HG03066 (cell line): ENCODE data around the gene TPD52L2.
"Not testable (repeated sequence)": the region's sequence is repeated elsewhere in the genome, so short reads cannot be mapped to it uniquely, and the experiment has no call there.

Experiments used
- ATAC-seq: cut with Tn5 transposase; IDR thresholded peaks from one replicate; pipeline ENCODE4 v1.9.1; 2021; ENCODE audit warnings: low read depth; ENCODE audit not compliant: unreplicated experiment

TPD52L2 gene

DNA sequence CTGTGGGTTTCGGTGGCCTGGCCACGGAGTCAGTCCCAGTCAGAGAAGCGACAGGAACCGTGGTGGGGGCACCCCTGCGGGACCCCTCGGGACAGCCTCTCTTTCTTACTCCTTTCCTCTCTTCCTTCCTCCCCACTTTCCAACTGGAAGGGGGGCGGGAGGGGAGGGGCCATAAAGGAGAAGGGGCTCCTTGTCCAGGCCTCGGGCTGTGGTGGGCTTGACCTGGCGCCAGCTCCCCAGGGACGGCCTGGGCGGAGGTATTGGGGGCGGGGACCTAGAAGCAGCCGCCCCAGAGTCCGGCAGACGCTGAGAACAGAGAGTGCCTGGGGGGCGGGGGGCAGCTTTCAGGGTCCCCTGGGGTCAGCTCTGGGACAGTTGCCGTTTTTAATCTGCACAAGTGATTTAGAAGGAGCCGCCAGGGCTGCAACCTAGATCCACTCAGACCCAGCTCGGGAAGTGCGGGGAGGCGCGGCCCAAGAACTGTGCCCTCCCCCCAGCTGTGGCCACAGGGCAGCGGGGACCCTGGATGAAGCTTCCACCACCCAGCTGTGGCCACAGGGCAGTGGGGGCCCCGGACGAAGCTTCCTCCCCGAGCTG, 10.2 kb upstream of the TPD52L2 start:
- no peak for ATAC-seq

DNA sequence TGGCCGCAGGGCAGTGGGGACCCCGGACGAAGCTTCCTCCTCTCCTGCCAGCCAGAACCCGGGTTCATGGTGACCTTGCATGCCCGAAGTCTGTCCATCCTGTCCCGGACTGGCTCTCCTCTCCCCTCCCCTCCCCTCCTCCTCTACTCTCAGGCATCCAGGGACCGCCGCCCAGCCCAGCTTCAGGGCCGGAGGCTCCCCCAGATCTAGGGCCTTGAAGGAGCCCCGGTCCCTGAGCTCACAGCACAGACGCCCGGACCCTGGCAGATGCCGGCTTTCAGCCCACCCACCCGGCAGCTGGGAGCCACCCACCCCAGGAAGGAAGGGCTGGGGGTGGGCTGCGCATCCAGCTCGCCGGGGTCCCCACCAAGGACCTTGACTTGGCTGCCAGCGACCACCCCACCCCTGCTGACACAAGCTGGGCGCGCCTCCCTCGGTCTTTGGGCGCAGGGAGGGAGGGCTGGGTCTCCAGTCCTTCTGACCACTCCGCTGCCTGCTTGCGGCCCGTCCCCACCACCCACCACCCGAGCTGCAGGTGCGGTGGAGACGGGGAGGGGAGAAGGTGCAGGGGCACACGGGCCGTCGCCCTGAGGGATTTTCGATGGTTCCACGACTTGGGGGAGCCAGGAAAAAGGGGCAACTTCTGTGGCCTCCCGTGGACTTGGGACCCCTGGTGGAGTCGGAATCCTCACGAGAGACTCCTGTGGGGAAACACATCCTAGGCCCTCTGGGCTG, 9.5 kb upstream of the TPD52L2 start:
- no peak for ATAC-seq

DNA sequence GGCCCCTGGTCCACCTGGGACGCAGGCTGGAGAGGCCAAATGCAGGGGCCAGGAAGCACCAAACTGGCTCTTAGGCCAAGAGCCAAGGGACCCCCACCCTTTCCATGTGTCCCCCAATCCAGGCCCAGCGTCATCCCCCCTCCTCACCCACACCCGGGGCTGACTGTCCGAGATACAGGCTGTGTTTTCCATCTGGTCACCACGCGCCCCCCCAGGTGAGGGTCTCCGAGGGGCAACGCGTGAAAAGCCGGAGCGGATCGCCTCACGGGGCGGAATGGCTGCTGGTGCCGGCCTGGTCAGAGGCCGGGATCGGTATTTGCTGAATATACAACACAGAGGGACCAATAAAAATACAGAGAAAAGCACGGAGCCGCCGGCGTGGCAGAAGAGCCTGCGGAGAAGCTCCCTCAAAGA, 9.0 kb upstream of the TPD52L2 start:
- no peak for ATAC-seq

DNA sequence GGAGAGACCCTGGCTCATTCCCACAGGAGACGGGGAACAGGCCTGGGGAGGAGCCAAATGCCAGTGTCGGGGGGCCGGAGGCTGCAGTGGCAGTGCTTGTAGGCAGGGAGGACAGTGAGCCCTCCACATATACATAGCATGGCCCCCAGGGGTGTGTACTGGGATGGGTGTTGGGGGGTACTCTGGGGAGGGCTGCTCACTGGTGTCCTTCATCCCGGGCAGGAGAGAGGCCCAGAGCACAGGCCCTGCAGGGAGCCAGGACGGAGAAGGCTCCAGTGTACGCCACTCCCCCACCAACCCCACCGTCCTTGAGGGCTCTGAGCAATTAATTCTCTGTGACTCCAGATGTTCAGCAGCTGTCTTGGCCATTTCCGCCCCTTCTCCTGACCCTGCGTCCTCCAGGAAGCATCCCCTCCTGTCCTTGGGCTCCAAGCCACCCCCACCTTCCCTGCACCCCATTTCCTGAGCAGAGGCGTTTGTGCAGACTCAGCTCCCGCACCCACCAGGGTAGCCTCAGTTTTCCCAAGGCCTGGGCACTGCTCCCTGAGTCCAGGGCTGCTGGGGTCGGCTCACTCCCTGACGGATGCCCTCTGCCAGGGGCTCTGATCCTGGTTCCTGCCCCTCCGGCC, 7.2 kb upstream of the TPD52L2 start:
- ATAC-seq, result no peak

DNA sequence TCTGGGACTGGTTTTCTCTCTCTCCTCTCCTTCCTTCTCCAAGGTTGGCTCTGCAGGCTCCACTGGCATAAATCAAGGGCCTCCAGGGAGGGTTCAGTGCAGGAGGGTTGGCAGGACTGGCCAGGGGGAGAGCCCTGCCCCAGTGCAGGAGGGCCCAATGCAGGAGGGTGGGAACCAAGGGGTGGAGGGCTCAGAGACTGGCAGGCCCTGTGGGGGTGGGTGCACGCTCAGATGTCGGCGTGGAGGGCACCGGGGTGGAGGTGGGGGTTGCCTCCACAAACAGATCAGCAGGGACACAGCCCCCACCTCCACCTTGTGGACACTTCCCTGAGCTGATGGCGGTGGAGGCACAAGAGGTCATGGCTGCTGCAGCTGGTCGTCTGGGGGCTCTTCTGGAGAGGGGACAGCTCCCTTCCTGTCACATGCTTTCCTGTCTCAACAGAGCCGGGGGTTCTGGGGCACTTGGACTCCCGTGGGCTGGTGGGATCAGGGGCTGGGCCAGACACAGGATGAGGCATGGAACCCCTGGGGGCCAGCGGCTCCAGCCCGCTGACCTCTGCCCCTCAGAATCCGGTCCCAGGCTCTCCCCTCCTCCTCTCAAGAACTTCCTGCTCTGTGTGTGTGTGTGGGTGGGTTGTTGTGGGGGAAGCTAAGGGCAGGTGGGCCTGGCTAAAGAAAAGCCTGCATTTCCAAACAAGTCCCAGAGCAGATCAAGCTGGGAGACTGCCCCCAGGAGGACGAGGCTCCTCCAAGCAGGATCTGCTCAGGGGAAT, 6.5 kb upstream of the TPD52L2 start:
- no peak for ATAC-seq

DNA sequence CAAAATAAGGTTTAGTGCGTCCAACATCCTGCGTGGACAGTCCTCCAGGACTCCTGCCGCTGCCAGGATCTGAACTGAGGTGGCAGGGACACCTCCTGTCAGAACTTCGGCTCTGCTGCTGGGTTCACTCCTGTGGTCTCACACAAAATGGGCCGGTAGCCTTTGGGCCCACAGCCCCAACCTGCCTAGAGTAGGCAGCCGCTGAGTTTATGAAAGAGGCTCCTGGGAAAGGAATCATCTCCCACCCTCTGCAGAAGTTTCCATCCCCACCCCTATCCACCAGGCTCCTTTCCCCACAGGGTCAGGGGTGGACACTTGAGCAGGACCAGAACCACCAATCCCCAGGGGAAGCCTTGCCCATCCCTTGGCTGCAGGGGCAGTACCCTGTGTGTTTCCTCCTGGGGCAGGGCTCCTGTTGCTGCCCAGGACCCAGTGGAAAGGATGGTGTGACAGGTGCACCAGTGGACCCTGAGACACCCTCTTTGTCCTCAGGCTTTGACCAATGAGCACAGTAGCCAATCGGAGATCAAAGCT, 5.8 kb upstream of the TPD52L2 start:
- no peak for ATAC-seq

DNA sequence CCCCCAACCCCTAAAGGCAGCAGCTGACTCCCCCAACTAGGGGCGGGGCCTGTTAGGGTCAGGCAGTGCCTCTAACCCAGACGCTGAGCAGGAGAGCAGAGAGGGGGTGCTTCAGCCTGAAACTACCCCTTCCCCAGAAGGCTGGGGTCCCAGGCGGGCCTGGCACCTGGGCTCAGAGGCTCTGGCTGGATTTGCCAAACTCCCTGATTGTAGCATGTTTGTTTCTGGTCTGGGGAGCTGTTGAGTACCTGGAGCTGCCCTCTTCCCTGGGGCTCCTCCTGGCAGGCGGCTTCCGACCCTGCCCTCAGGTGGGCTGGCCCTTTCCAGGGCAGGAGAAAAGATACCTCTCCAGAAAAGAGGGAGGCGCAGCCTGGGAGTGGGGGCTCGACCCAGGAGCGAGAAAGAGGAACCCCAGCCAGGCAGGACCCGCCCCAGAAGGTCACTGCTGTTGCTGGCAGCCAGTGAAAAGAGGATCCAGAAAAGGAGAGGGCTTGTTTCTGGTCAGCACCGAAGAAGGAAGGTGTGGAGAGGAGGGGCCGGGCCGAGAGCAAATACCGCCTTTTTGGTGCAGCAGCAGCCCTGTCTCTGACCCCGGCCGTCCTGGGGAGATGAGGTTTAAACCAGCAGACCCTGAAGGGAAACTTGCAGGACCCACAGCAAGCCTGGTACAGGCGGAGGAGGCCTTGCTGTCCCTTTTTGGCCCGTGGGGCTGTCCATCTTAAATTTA, 4.6 kb upstream of the TPD52L2 start:
- no peak for ATAC-seq

DNA sequence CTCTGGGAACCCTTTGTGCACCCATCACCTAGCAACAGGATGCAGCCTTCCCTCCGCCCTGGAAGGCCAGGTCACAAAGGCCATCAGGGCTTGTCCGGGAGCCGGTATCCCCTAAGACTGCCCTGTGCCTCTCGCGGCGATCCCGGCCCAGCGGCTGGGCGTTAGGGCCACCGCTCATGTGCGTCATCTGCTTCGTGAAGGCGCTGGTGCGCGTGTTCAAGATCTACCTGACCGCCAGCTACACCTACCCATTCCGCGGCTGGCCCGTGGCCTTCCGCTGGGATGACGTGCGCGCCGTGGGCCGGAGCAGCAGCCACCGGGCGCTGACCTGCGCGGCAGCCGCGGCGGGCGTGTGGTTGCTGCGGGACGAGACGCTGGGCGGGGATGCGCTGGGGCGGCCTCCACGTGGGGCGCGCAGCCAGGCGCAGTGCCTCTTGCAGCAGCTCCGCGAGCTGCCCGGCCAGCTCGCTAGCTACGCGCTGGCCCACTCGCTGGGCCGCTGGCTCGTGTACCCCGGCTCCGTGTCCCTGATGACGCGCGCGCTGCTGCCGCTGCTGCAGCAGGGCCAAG, 3.6 kb upstream of the TPD52L2 start, which contains the start of gene ABHD16B:
TSS of gene ABHD16B (plus strand) at position 134 of the 570 bp plus-strand sequence. CDS start at position 177, 43 bp downstream.
- ATAC-seq, result no peak

DNA sequence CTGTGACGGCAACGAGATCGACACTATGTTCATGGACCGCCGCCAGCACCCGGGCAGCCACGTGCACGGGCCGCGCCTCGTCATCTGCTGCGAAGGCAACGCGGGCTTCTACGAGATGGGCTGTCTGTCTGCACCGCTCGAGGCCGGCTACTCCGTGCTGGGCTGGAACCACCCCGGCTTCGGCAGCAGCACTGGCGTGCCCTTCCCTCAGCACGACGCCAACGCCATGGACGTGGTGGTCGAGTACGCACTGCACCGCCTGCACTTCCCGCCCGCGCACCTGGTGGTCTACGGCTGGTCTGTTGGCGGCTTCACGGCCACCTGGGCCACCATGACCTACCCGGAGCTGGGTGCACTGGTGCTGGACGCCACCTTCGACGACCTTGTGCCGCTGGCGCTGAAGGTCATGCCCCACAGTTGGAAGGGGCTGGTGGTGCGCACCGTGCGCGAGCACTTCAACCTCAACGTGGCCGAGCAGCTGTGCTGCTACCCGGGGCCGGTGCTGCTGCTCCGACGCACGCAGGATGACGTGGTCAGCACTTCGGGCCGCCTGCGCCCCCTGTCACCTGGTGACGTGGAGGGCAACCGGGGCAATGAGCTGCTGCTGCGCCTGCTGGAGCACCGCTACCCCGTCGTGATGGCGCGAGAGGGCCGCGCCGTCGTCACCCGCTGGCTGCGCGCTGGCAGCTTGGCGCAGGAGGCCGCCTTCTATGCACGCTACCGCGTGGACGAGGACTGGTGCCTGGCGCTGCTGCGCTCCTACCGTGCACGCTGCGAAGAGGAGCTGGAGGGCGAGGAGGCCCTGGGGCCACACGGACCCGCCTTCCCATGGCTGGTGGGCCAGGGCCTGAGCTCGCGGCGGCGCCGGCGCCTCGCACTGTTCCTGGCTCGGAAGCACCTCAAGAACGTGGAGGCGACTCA, 2.8 kb upstream of the TPD52L2 start:
- ATAC-seq, result no peak

DNA sequence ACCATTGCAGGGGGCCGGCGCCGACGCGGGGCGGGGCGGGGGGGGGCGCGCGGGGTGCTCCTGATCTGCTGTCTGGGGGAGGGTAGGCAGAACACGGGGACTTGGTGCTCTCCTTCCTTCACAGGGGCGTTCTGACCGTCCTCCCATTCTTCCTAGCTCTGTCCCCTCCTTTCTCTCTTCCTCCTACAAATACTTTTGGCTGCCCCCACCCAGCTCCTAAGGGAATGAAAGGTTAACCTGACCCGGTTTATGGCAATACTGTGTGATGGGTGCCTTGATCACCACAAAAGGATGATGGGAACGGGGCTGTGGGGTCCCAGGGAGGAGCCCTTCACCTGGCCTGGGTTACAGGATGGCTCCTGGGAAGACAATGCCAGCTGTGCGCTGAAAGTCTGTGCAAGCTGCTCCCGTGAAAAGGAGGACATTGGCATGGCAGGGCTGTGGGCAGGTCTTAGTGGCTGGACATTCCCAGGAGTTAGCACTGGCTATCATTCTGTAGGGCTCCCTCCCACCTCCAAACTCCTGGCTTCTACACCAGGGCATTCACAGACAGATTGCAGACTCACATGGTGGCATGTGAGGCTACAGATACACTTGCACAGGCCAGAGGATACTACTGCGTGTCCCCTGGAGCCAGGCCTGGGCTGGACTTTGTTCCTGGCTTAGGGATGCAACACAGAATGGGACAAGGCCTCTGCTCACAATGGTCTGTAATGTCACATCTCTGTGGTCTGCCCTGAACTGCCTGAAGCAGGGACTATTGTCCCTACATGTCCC, 1.9 kb upstream of the TPD52L2 start:
- ATAC-seq, result no peak

DNA sequence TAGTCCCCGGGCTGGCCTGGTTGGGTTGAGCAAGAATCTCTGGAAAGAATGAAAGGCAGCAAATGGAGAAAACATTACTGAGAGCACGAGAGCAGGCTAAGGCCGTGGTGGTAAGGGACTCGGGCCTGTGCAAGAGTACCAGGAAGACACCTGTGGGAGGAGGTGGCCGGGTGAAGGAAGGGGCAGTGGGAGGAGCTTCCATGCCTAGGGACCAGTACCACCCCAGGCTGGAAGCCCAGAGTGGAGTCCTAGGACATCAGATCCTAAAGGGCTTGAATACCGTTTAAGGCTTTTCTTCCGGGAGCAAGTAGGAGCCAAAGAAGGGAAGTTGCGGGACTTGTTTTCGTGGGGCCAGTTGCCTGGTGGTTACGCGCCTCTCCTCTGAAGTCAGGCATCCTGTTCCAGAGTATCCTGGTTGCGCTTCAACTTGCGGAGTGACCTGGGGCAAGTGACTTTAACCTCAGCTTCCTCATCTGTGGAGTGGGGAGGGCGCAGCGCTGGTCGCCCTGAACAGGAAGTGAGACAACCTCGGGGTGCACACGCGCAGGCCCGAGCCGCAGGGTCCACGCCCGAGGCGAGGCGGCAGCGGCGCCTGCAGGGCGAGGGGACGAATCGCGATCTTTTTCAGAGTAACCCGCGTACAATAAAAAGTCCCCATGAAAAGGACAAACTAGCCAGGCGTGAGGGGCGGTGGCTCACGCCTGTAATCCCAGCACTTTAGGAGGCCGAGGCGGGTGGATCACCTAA, 1.1 kb upstream of the TPD52L2 start:
- peak; percentile 56 for ATAC-seq

DNA sequence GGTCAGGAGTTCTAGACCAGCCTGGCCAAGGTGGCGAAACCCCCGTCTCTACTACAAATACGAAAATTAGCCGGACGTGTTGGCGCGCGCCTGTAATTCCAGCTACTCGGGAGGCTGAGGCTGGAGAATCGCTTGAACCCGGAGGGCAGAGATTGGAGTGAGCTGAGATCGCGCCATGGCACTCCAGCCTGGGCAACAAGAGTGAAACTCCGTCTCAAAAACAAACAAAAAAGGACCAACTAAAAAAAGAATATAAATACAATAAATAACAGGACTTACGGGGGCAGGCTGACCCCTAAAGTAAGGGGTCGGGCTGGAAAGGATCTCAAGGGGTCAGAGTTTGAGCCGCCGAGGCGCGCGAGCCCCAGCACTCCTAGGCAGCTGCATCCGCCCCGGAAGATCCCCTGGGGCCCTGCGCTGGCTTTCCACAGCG, 509 bp upstream of the TPD52L2 start:
- ATAC-seq, result no peak

DNA sequence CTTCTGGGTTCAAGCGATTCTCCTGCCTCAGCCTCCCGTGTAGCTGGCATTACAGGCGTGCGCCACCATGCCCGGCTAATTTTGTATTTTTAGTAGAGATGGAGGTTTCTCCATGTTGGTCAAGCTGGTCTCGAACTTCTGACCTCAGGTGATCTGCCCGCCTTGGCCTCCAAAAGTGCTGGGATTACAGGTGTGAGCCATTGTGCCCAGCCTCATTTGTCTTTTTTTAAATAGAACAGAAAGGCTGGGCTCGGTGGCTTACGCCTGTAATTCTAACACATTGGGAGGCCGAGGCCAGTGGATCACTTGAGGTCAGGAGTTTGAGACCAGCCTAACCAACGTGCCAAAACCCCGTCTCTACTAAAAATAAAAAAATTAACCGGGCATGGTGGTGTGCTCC, 2.0 kb downstream of the TPD52L2 start:
- not testable (repeated sequence) for ATAC-seq

DNA sequence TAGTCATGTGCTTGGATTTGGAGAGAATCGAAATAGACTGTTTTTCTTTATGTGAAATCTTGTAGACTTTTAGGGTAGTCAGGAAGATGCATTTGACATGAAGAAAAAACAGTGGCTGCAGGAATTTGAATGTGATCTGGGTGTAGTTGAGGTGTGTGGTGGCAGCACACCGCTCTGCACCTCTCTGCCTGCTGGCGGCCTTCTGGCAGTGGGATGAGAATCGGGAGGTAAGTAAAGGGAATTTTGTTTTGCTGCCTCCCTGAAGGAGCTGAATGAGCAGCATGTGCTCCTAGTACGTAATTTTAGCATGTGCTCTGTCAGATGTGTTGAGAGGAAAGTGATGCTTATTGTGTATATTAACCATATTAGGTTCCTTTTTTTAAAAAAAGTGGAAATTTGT, 3.2 kb downstream of the TPD52L2 start:
- no peak for ATAC-seq

DNA sequence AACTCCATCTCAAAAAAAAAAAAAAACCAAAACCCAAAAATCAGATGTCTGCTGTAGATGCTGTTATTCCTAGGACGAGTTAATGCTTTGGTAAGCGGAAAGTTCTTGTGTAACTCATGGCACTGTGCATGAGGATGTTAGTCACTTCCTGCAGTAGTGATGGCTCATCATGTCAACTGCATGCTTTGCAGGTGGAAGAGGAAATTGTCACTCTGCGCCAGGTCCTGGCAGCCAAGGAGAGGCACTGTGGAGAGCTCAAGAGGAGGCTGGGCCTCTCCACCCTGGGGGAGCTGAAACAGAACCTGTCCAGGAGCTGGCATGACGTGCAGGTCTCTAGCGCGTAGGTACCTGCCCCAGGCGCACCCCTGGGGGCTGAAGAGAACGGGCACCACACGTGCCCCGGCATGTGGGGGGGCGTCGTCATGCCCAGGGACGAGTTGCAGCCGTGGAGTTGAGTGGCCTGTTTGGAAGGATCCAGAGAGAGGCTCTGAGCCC, 8.5 kb downstream of the TPD52L2 start:
- ATAC-seq, result no peak

DNA sequence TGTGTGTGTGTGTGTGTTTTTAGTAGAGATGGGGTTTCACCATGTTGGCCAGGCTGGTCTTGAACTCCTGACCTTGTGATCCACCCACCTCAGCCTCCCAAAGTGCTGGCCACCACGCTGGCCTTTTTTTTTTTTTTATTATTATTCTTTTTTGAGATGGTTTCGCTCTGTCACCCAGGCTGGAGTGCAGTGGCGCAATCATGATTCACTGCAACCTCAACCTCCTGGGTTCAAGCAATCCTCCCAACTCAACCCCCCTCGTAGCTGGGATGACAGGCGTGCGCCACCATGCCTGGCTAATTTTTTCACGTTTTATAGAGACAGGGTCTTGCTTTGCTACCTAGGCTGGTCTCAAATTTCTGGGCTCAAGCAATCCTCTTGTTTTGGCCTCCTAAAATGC, 9.2 kb downstream of the TPD52L2 start:
- not testable (repeated sequence) for ATAC-seq

DNA sequence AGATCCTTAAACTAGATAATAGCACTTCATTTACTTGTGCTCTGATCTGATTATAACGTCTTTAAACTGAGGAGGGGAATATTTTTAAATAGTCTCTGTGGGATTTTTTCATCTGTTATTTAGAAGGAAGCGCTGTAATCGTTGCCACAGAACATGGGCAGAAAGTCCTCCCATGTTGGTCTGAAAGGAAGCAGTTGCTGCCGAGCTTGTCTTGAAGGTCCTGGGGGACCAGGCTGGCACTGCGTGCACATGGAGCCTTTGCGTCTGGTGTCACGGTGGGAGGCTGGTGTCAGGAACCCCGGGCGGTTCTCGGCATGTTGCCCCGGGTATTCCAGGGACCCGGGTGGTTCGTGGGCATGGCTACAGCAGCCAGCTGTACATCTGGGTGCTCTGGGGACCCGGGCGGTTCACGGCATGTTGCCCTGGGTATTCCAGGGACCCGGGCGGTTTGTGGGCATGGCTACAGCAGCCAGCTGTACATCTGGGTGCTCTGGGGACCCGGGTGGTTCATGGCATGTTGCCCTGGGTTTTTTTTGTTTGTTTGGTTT, 11.5 kb downstream of the TPD52L2 start:
- no peak for ATAC-seq
